Measurements from ENCODE around the gene GNL1.
A peak's percentile ranks its signal among the peaks of the same experiment; 100 is the strongest.

The GNL1 gene

DNA sequence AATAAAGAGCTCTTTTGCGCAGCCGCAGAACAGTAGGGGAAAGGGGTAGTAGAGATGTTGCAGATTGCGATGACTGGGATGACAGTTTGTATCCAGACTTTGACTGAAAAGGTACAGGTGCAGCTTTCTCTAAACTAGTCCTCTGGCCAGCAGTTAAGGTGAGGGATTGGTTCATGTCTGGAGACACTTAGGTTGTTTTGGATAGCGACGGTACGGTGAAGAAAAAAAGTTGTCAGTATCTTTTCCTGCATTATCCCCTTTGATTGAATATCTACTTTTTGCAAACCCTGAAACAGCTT lies 1.3 kb upstream of the GNL1 start:
- TF ChIP-seq, protein P1, sequence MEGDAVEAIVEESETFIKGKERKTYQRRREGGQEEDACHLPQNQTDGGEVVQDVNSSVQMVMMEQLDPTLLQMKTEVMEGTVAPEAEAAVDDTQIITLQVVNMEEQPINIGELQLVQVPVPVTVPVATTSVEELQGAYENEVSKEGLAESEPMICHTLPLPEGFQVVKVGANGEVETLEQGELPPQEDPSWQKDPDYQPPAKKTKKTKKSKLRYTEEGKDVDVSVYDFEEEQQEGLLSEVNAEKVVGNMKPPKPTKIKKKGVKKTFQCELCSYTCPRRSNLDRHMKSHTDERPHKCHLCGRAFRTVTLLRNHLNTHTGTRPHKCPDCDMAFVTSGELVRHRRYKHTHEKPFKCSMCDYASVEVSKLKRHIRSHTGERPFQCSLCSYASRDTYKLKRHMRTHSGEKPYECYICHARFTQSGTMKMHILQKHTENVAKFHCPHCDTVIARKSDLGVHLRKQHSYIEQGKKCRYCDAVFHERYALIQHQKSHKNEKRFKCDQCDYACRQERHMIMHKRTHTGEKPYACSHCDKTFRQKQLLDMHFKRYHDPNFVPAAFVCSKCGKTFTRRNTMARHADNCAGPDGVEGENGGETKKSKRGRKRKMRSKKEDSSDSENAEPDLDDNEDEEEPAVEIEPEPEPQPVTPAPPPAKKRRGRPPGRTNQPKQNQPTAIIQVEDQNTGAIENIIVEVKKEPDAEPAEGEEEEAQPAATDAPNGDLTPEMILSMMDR (IDR thresholded peaks at IDR 0.05; ENCODE audit: low read length) = no peak
- no peak for TF ChIP-seq EZH2 (IDR thresholded peaks at IDR 0.05; ENCODE audit: borderline replicate concordance, low read length)
- H3K79me2 ChIP-seq (ENCODE audit: insufficient read depth, low read length) = peaks cover 20% of the 10 kb centered on the region
- H3K9me3 ChIP-seq (ENCODE audit: low read length) = no peaks in the 10 kb centered on the region
- peaks cover 60% of the 10 kb centered on the region for H3K36me3 ChIP-seq (ENCODE audit: insufficient read depth, low read length)
- no peaks in the 10 kb centered on the region for H3K27me3 ChIP-seq (ENCODE audit: insufficient read depth, low read length)
- H3K9ac ChIP-seq (ENCODE audit: low read length) = peak overlapping the region; percentile 96
- peak overlapping the region; percentile 93 for H3K4me3 ChIP-seq (ENCODE audit: low read depth, low read length, poor library complexity, severe bottlenecking)
- no peaks in the 10 kb centered on the region for H4K20me1 ChIP-seq (ENCODE audit: insufficient read depth, low read length)
- H2AFZ ChIP-seq (ENCODE audit: low read length) = no peak overlapping the region
- H3K4me1 ChIP-seq (ENCODE audit: insufficient read depth, low read length, severe bottlenecking) = peaks cover 22% of the 10 kb centered on the region
- no peaks in the 10 kb centered on the region for H3F3A ChIP-seq (ENCODE audit: insufficient read depth, low read length)
- peak overlapping the region; percentile 93 for H3K4me2 ChIP-seq (ENCODE audit: low read length)
- no peaks in the 10 kb centered on the region for H3K9me2 ChIP-seq (ENCODE audit: low read depth, low read length)
- H3K27ac ChIP-seq (ENCODE audit: low read depth, low read length, poor library complexity, severe bottlenecking) = peak overlapping the region; percentile 93

DNA sequence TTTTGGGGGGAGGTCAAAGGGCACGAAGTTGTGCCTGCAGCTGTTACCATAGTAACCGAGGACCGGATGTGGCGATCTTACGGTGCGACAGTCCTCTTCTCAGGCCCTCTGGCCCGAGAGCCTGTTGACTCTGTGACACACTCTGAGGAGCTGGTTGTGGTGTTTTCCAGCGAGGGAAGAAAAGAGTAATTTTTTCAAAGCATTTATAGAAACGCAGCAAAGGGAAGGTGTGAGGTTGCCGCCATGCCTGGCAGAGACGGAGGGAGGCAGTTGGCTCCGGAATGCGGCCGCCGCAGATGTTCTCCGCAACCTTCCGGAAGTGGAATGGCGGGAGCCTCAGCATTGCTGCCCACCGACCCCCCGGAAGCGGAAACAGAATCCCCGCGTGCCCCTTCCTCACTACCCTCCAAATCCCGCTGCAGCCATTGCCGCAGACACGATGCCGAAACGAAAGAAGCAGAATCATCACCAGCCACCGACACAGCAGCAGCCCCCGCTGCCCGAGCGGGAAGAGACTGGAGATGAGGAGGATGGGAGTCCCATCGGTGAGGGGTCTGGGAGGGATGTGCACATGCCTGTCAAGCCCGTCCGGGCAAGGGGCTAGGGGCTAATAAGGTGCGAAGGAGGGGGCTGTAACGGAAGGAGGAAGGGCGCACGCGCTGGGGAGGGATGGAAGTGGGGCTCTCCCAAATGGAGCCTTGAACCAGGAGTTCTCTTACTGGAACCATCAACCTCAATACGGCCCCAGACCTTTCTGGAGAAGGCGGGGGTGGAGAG lies 805 bp upstream of the GNL1 start, which contains the start of gene PRR3:
Gene PRR3 (plus strand): TSS at position 390 of the 777 bp plus-strand sequence. CDS start 50 bp downstream, at position 440.
- no peaks in the 10 kb centered on the region for H3K9me3 ChIP-seq (ENCODE audit: low read length)
- no peaks in the 10 kb centered on the region for H4K20me1 ChIP-seq (ENCODE audit: insufficient read depth, low read length)
- H3K9ac ChIP-seq (ENCODE audit: low read length) = peak within 1 kb of the TSS; percentile 96
- H3K36me3 ChIP-seq (ENCODE audit: insufficient read depth, low read length) = peaks cover 60% of the 10 kb centered on the region
- no peaks in the 10 kb centered on the region for H3K27me3 ChIP-seq (ENCODE audit: insufficient read depth, low read length)
- peak within 1 kb of the TSS; percentile 93 for H3K27ac ChIP-seq (ENCODE audit: low read depth, low read length, poor library complexity, severe bottlenecking)
- H3F3A ChIP-seq (ENCODE audit: insufficient read depth, low read length) = no peaks in the 10 kb centered on the region
- H3K4me3 ChIP-seq (ENCODE audit: low read depth, low read length, poor library complexity, severe bottlenecking) = peak within 1 kb of the TSS; percentile 93
- H3K4me2 ChIP-seq (ENCODE audit: low read length) = peak within 1 kb of the TSS; percentile 93
- TF ChIP-seq, protein P1 (IDR thresholded peaks at IDR 0.05; ENCODE audit: low read length) = no peak
- no peak for TF ChIP-seq EZH2 (IDR thresholded peaks at IDR 0.05; ENCODE audit: borderline replicate concordance, low read length)
- H3K9me2 ChIP-seq (ENCODE audit: low read depth, low read length) = no peaks in the 10 kb centered on the region
- H3K4me1 ChIP-seq (ENCODE audit: insufficient read depth, low read length, severe bottlenecking) = peaks cover 22% of the 10 kb centered on the region
- H2AFZ ChIP-seq (ENCODE audit: low read length) = no peak within 1 kb of the TSS
- H3K79me2 ChIP-seq (ENCODE audit: insufficient read depth, low read length) = peaks cover 20% of the 10 kb centered on the region

DNA sequence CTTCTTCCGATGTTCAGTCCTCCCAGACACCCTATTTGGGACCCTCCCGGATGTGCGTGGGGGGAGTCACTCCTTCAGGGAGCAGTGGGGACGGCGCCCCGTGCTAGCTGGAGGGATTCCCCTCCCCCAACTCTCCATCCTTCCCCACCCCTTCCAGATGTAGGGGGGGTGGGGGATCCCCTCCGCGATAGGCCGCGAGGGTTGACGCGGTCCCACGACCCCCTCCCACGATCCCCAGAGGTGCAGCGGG lies 548 bp downstream of the GNL1 start:
- Histone ChIP-seq H3K9me3 (ENCODE audit: low read length) (no peaks in the 10 kb centered on the region), H3K27ac (ENCODE audit: low read depth, low read length, poor library complexity, severe bottlenecking) (peak overlapping the region; percentile 93), H3K27me3 (ENCODE audit: insufficient read depth, low read length) (no peaks in the 10 kb centered on the region), H4K20me1 (ENCODE audit: insufficient read depth, low read length) (no peaks in the 10 kb centered on the region), H3F3A (ENCODE audit: insufficient read depth, low read length) (no peaks in the 10 kb centered on the region), H3K4me1 (ENCODE audit: insufficient read depth, low read length, severe bottlenecking) (peaks cover 22% of the 10 kb centered on the region), H3K79me2 (ENCODE audit: insufficient read depth, low read length) (peaks cover 20% of the 10 kb centered on the region), H2AFZ (ENCODE audit: low read length) (no peak overlapping the region), H3K36me3 (ENCODE audit: insufficient read depth, low read length) (peaks cover 60% of the 10 kb centered on the region), H3K9ac (ENCODE audit: low read length) (peak overlapping the region; percentile 96), H3K4me2 (ENCODE audit: low read length) (peak overlapping the region; percentile 93), H3K9me2 (ENCODE audit: low read depth, low read length) (no peaks in the 10 kb centered on the region), H3K4me3 (ENCODE audit: low read depth, low read length, poor library complexity, severe bottlenecking) (peak overlapping the region; percentile 93)
- TF ChIP-seq EZH2 (IDR thresholded peaks at IDR 0.05; ENCODE audit: borderline replicate concordance, low read length) = no peak
- TF ChIP-seq, protein P1 (IDR thresholded peaks at IDR 0.05; ENCODE audit: low read length) = no peak
